Activated CD8-positive, alpha-beta memory T cell treated with anti-CD3 and anti-CD28 coated beads, Interleukin-2, amount 10 ng/mL, durations not matched to agents 7 days and 5 days (primary cell): ENCODE results near the gene GARIN5B. TPM values are rescaled to one million over a fixed set of nuclear protein-coding genes. Genes with fewer than 3 reads are reported as not detected.

Experiments used
- ATAC-seq: fragments of 150-1000 bp; cut with Tn5 transposase; one replicate; pipeline ENCODE4 v1.10.0; 2021; ENCODE audit warnings: moderate library complexity
- CTCF ChIA-PET: fragments of 350-600 bp; sonication (Branson Sonifier 250); formaldehyde crosslinking; loops from one replicate; lab custom pipeline; 2021; ENCODE audit warnings: antibody characterized with exemption; lab: Charles Lee
- DNase-seq: peaks from one replicate; pipeline ENCODE4 v3.0.0-alpha.2; 2020
- H3K27ac Mint-ChIP-seq: one replicate; pipeline ENCODE4 v1.8.0; 2021; ENCODE audit warnings: mild to moderate bottlenecking, mixed read lengths
- H3K27me3 Mint-ChIP-seq: one replicate; pipeline ENCODE4 v1.8.0; 2021; ENCODE audit warnings: mixed read lengths
- H3K36me3 Mint-ChIP-seq: one replicate; pipeline ENCODE4 v1.8.0; 2021; ENCODE audit warnings: mild to moderate bottlenecking, mixed read lengths
- H3K4me1 Mint-ChIP-seq: one replicate; pipeline ENCODE4 v1.8.0; 2021; ENCODE audit warnings: mixed read lengths
- H3K4me3 Mint-ChIP-seq: one replicate; pipeline ENCODE4 v1.8.0; 2021; ENCODE audit warnings: mild to moderate bottlenecking, moderate library complexity, mixed read lengths
- H3K9me3 Mint-ChIP-seq: one replicate; pipeline ENCODE4 v1.8.0; 2022; ENCODE audit warnings: low read depth, mixed read lengths
- total RNA-seq, 2 experiments: library from RNA; stranded (reverse); gene quantifications; one replicate each; pipeline ENCODE4 v1.2.3, GENCODE V29; 2021

The GARIN5B gene
- total RNA-seq, 2 experiments from 2014 or later, result not detected

DNA sequence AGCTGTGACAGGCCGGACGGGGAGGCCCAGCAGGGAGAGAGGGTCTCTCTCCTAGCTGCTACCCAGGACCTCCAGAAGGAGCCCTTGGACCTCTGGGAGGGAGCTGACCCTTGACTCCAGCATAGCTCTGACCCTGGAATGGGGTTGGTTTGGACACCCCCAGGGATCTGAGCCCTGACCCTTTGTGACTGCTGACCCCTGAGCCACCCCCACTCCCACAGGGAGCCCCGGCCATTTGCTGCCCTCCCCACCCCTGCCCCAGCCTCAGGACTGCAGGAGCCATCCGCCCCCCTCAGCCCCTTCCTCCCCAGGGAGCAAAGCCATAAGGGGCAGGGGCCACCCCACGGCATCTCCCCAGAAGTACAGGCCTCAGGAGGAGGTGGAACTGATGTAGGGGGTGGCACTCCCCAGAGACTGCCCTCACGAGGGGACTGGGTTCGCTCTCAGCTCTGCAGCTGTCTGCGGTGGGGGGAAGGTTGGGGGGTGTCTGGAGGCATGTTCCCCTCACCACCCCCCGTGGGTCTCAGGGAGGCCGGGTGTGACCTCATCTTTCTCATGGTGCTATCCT, 15.5 kb downstream of the GARIN5B start:
- no peaks in the 10 kb centered on the region for H3K9me3 Mint-ChIP-seq
- CTCF ChIA-PET, result interaction anchor here (1.3 kb wide), 1 partner anchor 46 kb away, joined by 3 read pairs; no protein-coding TSS in a partner anchor
- peaks cover 17% of the 10 kb centered on the region for H3K4me1 Mint-ChIP-seq
- DNase-seq, result no peak
- no peak overlapping the region for H3K4me3 Mint-ChIP-seq
- ATAC-seq, result no peak
- H3K36me3 Mint-ChIP-seq, result peaks cover 2% of the 10 kb centered on the region
- no peak overlapping the region for H3K27ac Mint-ChIP-seq
- H3K27me3 Mint-ChIP-seq, result peaks cover 15% of the 10 kb centered on the region

DNA sequence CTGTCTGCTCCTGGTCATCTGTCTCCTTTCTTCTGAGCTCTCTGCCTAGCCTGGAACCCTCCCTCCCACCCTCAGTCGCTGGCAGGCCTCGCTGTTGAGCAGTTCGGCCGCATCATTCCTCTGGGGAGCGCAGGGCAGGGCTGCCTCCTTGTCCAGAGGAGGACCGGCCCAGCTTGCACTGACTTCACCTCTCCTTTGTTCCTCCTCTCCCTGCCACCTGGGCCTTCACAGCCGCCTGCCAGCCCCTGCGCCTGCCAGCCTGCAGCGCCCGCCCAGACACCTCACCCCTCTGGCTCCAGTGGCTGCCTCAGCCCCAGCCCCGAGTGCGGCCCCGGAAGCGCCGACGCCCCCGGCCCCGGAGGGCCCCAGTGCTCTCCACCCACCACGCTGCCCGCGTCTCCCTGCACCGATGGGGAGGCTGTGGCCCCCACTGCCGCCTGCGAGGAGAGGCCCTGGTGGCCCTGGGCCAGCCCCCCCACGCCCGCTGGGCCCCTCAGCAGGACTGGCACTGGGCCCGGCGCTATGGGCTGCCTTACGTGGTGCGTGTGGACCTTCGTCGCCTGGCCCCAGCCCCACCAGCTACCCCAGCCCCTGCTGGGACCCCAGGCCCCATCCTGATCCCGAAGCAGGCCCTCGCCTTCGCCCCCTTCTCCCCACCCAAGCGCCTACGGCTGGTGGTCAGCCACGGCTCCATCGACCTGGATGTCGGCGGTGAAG, 16.2 kb downstream of the GARIN5B start:
- Mint-ChIP-seq H3K36me3 (peaks cover 2% of the 10 kb centered on the region), H3K9me3 (no peaks in the 10 kb centered on the region), H3K27ac (no peak overlapping the region), H3K4me3 (no peak overlapping the region), H3K27me3 (peaks cover 8% of the 10 kb centered on the region), H3K4me1 (peaks cover 12% of the 10 kb centered on the region)
- ATAC-seq (no peak), DNase-seq (no peak)
- CTCF ChIA-PET, result interaction anchor here (1.3 kb wide), 1 partner anchor 45 kb away, joined by 3 read pairs; no protein-coding TSS in a partner anchor

DNA sequence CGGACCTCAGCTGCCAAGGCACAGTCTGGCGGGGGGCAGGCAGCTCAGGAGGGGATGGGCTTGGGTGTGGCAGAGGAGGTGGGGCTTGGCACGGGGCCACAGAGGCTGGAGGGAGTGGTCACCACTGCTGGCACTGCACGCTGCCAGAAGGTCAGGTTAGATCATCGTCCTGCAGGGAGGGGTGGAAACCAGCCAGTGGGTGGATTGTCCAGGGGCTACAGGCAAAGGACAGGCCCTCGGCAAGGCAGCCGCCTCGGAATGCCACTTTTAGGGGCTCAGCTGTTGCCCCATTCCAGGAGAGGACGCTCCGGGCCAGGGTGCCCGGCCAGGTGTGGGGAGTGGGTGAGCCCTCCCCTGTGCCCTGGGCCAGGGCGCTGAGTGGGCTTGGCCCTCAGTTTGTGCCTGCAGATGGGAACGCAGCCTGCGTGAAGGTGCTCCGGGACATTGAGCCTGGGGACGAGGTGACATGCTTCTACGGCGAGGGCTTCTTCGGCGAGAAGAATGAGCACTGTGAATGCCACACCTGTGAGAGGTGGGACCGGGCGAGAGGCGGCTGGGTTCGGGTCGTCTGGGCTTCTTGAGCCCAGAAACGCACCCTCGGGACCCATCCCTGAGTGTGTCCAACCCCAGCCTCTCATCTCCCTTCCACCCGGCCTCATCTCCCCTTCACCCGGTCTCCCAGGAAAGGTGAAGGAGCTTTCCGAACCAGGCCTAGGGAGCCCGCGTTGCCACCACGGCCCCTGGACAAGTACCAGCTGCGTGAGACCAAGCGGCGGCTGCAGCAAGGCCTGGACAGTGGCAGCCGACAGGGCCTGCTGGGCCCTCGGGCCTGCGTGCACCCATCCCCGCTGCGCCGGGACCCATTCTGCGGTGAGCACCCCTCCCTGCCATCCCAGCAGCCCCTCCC, 17.0 kb downstream of the GARIN5B start:
- DNase-seq (no peak), ATAC-seq (no peak)
- no peak overlapping the region for H3K27ac Mint-ChIP-seq
- H3K27me3 Mint-ChIP-seq, result peaks cover 1% of the 10 kb centered on the region
- no peaks in the 10 kb centered on the region for H3K9me3 Mint-ChIP-seq
- H3K4me1 Mint-ChIP-seq, result peaks cover 10% of the 10 kb centered on the region
- no peak overlapping the region for H3K4me3 Mint-ChIP-seq
- H3K36me3 Mint-ChIP-seq, result peaks cover 2% of the 10 kb centered on the region
- CTCF ChIA-PET, result interaction anchor here (1.3 kb wide), 1 partner anchor 44 kb away, joined by 3 read pairs; no protein-coding TSS in a partner anchor

DNA sequence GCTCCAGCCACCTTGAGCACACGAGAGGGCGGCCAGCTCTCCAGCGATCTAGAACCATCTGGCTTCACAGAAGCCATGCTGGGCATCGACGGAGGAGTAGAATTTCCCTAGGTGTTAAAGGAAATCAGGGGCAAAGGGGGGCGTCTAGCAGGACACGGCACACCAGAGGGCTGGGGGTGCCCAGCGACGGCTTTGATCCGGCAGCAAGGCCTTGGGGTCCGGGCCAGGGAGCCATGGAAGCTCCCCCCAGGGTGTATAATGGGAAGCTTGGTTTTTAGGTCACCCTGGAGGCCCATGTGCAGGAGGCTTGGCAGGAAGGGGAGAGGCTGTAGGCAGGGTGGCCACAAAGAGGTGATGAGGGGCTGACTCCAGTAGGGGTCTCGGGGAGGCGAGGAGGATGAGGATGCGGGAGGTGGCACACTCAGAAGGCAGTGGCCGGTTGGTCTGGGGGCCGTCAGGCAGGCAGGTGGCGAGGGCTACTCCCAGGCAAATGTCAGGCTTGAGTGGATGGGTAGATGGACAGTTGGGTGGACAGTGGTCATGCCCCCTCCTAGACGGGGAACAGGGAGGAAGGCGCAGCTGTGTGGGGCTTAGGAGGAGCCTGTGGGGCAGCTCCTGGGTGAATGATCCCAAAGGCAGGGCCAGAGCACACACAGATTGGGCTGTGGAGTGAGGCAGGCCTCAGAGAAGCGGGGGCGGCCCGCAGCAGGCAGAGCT, 17.8 kb downstream of the GARIN5B start:
- ATAC-seq, result no peak
- Mint-ChIP-seq H3K27ac (no peak overlapping the region), H3K9me3 (no peaks in the 10 kb centered on the region), H3K4me3 (no peak overlapping the region), H3K27me3 (no peaks in the 10 kb centered on the region), H3K36me3 (peaks cover 2% of the 10 kb centered on the region), H3K4me1 (peaks cover 9% of the 10 kb centered on the region)
- CTCF ChIA-PET, result no interaction called here
- DNase-seq, result no peak

DNA sequence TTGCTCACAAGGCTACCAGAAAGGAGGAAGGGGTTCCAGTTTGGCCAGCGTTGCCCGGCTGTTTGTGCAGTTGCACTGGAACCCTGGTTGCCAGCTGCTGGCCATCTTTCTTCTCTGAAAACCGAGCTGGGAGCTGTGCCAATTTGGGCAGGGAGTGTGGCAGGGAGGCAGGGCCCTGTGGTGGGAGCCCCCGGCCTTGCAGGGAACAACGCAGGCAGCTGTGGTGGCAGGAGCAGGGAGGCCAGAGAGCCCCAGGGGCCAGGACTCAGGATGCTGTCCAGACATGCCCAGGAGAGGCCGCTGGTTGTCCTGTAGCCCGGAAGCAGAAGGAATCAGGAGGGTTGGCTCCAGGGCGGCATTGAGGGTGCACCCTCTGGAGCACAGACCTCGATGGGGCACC, 18.6 kb downstream of the GARIN5B start:
- CTCF ChIA-PET, result no interaction called here
- Mint-ChIP-seq H3K27ac (no peak overlapping the region), H3K4me3 (no peak overlapping the region), H3K27me3 (no peaks in the 10 kb centered on the region), H3K36me3 (peaks cover 3% of the 10 kb centered on the region), H3K4me1 (peaks cover 9% of the 10 kb centered on the region), H3K9me3 (no peaks in the 10 kb centered on the region)
- no peak for DNase-seq
- ATAC-seq, result no peak

DNA sequence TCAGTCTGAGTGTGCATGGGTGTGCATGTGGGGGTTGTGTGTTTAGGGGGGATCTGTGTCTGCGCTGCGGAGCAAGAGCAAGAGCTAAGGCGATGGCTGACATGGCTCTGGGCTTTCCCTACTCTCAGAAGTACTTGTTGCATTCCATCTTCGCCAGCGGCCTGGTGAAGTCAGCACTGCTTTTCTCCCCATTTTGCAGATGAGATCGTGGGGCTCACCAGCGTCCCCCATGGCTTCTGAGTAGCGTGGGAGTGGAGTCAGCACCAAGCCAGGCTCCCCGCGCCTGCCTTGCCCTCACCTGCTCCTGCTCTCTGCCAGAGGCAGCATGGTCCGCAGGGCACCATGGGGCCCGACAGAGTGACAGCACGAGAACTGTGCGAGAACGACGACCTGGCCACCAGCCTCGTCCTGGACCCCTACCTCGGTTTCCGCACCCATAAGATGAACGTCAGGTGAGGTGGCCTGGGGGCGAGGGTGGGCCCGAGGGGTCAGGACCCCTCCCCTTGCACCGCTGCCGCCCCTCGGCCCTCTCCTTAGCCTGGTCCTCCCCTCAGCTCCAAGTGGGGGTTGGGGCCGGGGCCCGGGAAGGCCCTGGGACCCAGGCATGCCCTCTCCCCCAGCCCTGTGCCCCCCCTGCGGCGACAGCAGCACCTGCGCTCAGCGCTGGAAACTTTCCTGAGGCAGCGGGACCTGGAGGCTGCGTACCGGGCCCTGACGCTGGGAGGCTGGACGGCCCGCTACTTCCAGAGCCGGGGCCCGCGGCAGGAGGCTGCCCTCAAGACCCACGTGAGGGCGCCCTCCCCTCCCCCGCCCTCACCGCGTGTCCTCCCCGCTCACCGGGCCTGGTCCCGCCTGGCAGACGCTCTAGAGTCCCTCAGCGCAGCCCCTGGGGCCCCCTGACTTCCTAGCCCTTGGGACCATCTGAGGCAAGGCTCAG, 21.2 kb downstream of the GARIN5B start:
- peak overlapping the region; percentile 73 for H3K4me3 Mint-ChIP-seq
- H3K27me3 Mint-ChIP-seq, result peaks cover 4% of the 10 kb centered on the region
- H3K27ac Mint-ChIP-seq, result peak overlapping the region; percentile 43

DNA sequence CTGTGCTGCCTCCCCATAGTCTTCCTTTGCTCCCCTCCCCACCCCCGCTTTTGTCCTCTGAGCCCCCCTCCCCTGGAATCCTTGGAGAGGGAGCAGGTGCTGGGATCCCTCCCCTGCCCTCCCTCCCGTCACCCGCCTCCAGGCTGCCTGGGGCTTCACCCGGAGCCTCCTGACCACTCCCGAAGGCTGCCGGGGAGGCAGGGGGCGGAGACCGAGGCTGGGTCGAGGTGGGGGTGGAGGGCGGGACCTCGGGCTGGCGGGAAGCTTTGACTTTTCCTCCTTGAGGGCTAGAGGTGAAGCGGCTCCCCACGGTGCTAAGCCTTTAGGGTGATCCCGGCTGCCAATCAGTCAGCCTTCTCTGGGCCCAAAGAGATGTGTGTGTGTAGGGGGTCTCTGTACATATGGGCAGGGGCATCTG, 21.9 kb downstream of the GARIN5B start:
- ATAC-seq, result no peak
- peak; percentile 75 for DNase-seq
- Mint-ChIP-seq H3K9me3 (no peaks in the 10 kb centered on the region), H3K4me1 (peaks cover 17% of the 10 kb centered on the region), H3K36me3 (peaks cover 3% of the 10 kb centered on the region), H3K27me3 (peaks cover 10% of the 10 kb centered on the region), H3K4me3 (peak overlapping the region; percentile 73), H3K27ac (peak overlapping the region; percentile 89)
- CTCF ChIA-PET, result interaction anchor here (0.6 to 1.4 kb wide), 5 partner anchors 11 to 200 kb away, joined by 3 to 5 read pairs (median 3); no protein-coding TSS in a partner anchor

More for the DNA sequence above, 21.2 kb downstream of the GARIN5B start:
- Mint-ChIP-seq H3K9me3 (no peaks in the 10 kb centered on the region), H3K4me1 (peaks cover 17% of the 10 kb centered on the region), H3K36me3 (peaks cover 3% of the 10 kb centered on the region)
- DNase-seq (no peak), ATAC-seq (no peak)
- CTCF ChIA-PET, result interaction anchor here (0.8 to 1.4 kb wide), 3 partner anchors 41 to 201 kb away, joined by 3 to 5 read pairs (median 3); no protein-coding TSS in a partner anchor

DNA sequence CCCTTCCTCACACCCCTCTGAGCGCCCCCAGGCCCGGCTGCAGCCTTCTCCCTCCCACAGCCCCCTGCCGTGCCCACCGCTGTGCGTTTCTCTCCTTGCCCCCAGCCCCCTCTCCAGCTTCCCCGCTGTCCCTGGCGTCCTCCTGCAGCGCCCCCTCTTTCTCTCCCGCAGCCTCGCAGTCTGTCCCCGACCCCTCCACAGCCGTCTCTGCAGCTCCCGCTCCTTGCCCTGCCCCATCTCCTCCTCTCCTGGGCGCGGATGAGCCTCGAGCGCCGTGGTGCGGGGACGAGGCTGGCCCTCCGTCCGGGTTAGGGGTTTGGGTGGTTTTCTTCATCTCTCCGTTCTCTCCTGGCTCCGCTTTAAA, 22.3 kb downstream of the GARIN5B start:
- Mint-ChIP-seq H3K4me3 (peak overlapping the region; percentile 73), H3K4me1 (peaks cover 17% of the 10 kb centered on the region), H3K27ac (peak overlapping the region; percentile 89), H3K9me3 (no peaks in the 10 kb centered on the region), H3K27me3 (peaks cover 12% of the 10 kb centered on the region), H3K36me3 (peaks cover 3% of the 10 kb centered on the region)
- CTCF ChIA-PET, result interaction anchor here (0.6 to 1.4 kb wide), 5 partner anchors 11 to 199 kb away, joined by 3 to 5 read pairs (median 3); no protein-coding TSS in a partner anchor
- DNase-seq (peak; percentile 53), ATAC-seq (no peak)

DNA sequence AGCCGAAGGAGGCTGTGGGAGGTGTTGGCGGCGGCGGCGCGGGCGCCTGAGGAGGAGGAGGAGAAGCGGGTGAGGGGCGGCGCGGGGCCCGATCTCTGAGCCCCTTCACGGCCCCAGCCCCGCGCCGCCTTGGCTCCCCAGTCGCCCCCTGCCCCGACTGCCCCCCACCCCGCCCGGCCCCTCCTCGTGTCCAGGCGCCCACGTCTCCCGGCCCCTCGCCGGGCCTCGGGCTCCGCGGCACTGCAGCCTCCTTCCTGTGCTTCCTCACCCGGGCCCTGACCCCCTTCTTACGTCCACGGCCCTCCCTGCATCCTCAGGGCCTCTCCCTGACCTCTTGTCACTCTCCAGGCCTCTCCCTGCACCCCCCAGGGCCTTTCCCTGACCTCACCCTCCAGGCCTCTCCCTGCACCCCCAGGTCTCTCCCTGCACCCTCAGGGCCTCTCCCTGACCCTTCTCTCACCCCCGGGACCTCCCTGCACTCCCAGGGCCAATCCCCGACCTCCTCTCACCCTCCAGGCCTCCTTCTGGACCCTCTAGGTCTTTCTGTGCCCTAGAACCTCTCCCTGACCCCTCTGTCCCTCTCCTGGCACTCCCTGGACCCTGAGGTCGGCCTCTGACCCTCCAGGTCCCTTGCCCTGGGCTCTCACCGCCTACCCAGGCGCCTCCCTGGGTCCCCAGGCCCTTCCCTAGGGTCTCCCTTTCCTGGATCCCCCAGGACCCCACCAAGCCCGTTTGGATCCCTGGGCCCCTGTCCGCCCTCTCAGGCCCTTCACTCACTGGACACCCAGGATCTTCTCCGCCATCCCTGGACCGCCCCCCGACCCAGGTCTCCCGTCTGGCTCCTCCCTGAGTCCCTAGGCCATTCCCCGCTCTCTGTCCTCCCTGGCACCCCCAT, 22.9 kb downstream of the GARIN5B start:
- Mint-ChIP-seq H3K27ac (peak overlapping the region; percentile 90), H3K9me3 (no peaks in the 10 kb centered on the region), H3K4me1 (peaks cover 17% of the 10 kb centered on the region), H3K36me3 (peaks cover 3% of the 10 kb centered on the region), H3K27me3 (peaks cover 12% of the 10 kb centered on the region), H3K4me3 (peak overlapping the region; percentile 73)
- ATAC-seq, result no peak
- DNase-seq, result peak; percentile 58
- CTCF ChIA-PET, result interaction anchor here (0.9 to 3.8 kb wide), 20 partner anchors 10 to 199 kb away, joined by 3 to 45 read pairs (median 4); partner anchors contain the start of genes PPP6R1, TMEM238 and UBE2S

DNA sequence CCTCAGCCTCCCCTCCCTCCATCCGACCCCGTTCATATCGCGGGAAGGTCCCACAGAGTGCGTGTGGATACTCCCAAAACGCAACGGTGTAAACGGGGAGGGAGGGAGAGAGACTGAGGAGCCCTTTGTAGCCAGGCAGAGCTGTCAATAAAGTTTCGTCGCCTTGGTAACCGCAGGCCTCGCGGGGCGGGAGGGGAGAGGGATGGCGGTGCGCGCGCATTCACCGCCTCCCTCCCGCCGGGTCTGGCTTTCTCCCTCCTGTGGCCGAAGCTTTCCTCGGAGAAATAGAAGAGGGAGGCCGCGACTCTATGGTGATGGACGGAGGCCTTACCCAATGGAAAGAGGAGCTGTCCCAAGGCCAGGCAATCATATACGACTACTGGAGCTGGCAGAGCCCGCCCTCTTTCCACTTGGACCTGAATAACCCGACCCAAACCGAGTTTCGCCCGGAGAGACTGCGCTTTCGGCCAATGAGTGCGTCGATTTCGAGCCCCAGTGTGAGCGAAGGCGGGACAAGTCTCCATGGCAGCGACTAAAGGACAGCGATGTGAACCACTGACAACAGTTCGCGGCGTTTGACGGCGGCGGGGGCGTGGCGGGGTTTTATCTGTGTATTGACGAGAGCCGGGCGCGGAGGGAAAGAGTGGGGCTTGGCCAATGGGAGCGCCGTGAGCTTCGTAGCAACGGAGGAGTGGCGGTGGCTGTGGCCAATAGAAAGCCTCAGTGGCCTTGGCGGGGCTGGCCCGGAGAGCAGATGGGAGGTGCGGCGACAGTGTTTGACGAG, 23.8 kb downstream of the GARIN5B start, which contains the start of gene KMT5C:
Gene KMT5C, plus strand, starts transcription at position 772 of the 784 bp plus-strand sequence. CDS start 2,061 bp downstream, outside the sequence.
- Mint-ChIP-seq H3K36me3 (peaks cover 3% of the 10 kb centered on the region), H3K4me3 (peak within 1 kb of the TSS; percentile 73), H3K9me3 (no peaks in the 10 kb centered on the region), H3K4me1 (peaks cover 17% of the 10 kb centered on the region), H3K27me3 (peaks cover 14% of the 10 kb centered on the region), H3K27ac (peak within 1 kb of the TSS; percentile 90)
- DNase-seq (peak; percentile 100), ATAC-seq (peak; percentile 87)
- CTCF ChIA-PET, result interaction anchor here (0.6 to 3.8 kb wide), 21 partner anchors 11 to 314 kb away, joined by 3 to 45 read pairs (median 4); partner anchors contain the start of genes HSPBP1, PPP6R1, TMEM238 and UBE2S
